NCI-H1930 (cell line): ENCODE results near the gene LRFN2.

Source experiments
- DNase-seq, 2 experiments: peaks; one replicate each; lab custom pipeline; 2025; lab: John Stamatoyannopoulos, UW

LRFN2 gene

GRCh38 chr6:40398810-40399477, 188.2 kb downstream of the LRFN2 start:
- DNase-seq, result no peak

GRCh38 chr6:40398034-40398691, 189.0 kb downstream of the LRFN2 start:
- DNase-seq, result no peak

GRCh38 chr6:40397287-40398033, 189.7 kb downstream of the LRFN2 start:
- no peak for DNase-seq

- DNase-seq, result no peak
Observed at GRCh38 chr6:40395698-40396076, 191.5 kb downstream of the LRFN2 start.

GRCh38 chr6:40395066-40395697, 192.0 kb downstream of the LRFN2 start:
- no peak for DNase-seq

GRCh38 chr6:40394381-40394780, 192.8 kb downstream of the LRFN2 start:
- no peak for DNase-seq

GRCh38 chr6:40393641-40394040, 193.5 kb downstream of the LRFN2 start:
- no peak for DNase-seq

- DNase-seq, result no peak
Observed at GRCh38 chr6:40392589-40392988, 194.6 kb downstream of the LRFN2 start.

- DNase-seq, result no peak
Observed at GRCh38 chr6:40391851-40392517, 195.2 kb downstream of the LRFN2 start.

GRCh38 chr6:40391086-40391485, 196.1 kb downstream of the LRFN2 start:
- no peak for DNase-seq

- no peak for DNase-seq
Observed at GRCh38 chr6:40390144-40390800, 196.9 kb downstream of the LRFN2 start.

GRCh38 chr6:40389254-40389653, 197.9 kb downstream of the LRFN2 start:
- DNase-seq, result no peak

GRCh38 chr6:40387871-40388264, 199.3 kb downstream of the LRFN2 start:
- DNase-seq, result no peak

GRCh38 chr6:40387127-40387870, 199.9 kb downstream of the LRFN2 start:
- DNase-seq, result no peak

GRCh38 chr6:40386200-40386599, 201.0 kb downstream of the LRFN2 start:
- DNase-seq, result no peak

GRCh38 chr6:40383348-40384115, 203.6 kb downstream of the LRFN2 start:
- DNase-seq, result no peak

- DNase-seq, result no peak
Observed at GRCh38 chr6:40380271-40380670, 206.9 kb downstream of the LRFN2 start.

GRCh38 chr6:40379811-40380210, 207.4 kb downstream of the LRFN2 start:
- DNase-seq, result no peak

GRCh38 chr6:40378725-40379074, 208.5 kb downstream of the LRFN2 start:
- DNase-seq, result no peak

- no peak for DNase-seq
Observed at GRCh38 chr6:40378071-40378724, 209.0 kb downstream of the LRFN2 start.
